Naive thymus-derived CD8-positive, alpha-beta T cell (primary cell): ENCODE measurements around the gene SCN2A. TPM values are rescaled to one million over a fixed set of nuclear protein-coding genes. Genes with fewer than 3 reads are reported as not detected.
"Not testable (repeated sequence)": the region's sequence is repeated elsewhere in the genome, so short reads cannot be mapped to it uniquely, and the experiment has no call there.

Experiments used
- ATAC-seq, 2 donors: fragments of 150-1000 bp; cut with Tn5 transposase in 1 of 2; sonication (Bioruptor Pico), chemical (Tn5 transposase) in 1 of 2; 1 replicate in 1 of 2; 2 replicates in 1 of 2; pipeline ENCODE4 v1.10.0; 2021; ENCODE audit warnings: mild to moderate bottlenecking in 2 of 2, moderate library complexity in 2 of 2
- POLR2A ChIA-PET: fragments of 350-600 bp; sonication (Branson Sonifier 250); formaldehyde crosslinking; loops from one replicate; lab custom pipeline; 2021; ENCODE audit warnings: antibody characterized with exemption; lab: Charles Lee
- DNase-seq, 10 donors: peaks; one replicate each; pipeline versions ENCODE4 v3.0.0 to v3.0.0-alpha.2; 2020 to 2022
- H3K27ac Mint-ChIP-seq, 10 donors: one replicate each; pipeline ENCODE4 v1.8.0; 2020 to 2022; ENCODE audit warnings: mild to moderate bottlenecking in 10 of 10, mixed read lengths in 10 of 10, moderate library complexity in 4 of 10, inconsistent platforms in 1 of 10
- H3K27me3 Mint-ChIP-seq, 5 donors: one replicate each; pipeline ENCODE4 v1.8.0; 2021 to 2022; ENCODE audit warnings: mixed read lengths in 5 of 5
- H3K36me3 Mint-ChIP-seq, 3 donors: one replicate each; pipeline ENCODE4 v1.8.0; 2020 to 2022; ENCODE audit warnings: mixed read lengths in 3 of 3, mild to moderate bottlenecking in 2 of 3, inconsistent platforms in 1 of 3
- H3K4me1 Mint-ChIP-seq, 4 donors: one replicate each; pipeline ENCODE4 v1.8.0; 2021 to 2022; ENCODE audit warnings: mixed read lengths in 4 of 4
- H3K4me3 Mint-ChIP-seq, 10 donors: one replicate each; pipeline ENCODE4 v1.8.0; 2020 to 2022; ENCODE audit warnings: mild to moderate bottlenecking in 10 of 10, mixed read lengths in 10 of 10, moderate library complexity in 6 of 10, inconsistent platforms in 1 of 10
- H3K9me3 Mint-ChIP-seq, 9 donors: one replicate each; pipeline ENCODE4 v1.8.0; 2020 to 2022; ENCODE audit warnings: mixed read lengths in 9 of 9, mild to moderate bottlenecking in 3 of 9, inconsistent platforms in 1 of 9, moderate library complexity in 1 of 9
- polyA plus RNA-seq, 3 donors: library from polyadenylated mRNA; unstranded; fragments of 300-500 nt; fragmentation: Illumina TruSeq; gene quantifications; one replicate each; pipeline ENCODE4 v1.2.3, GENCODE V29; 2021
- total RNA-seq, 8 experiments: library from RNA in 2 of 8; stranded (reverse) in 2 of 8; gene quantifications; one replicate each; pipeline ENCODE4 v1.2.3 and lab custom pipeline; 2021 to 2026

The SCN2A gene
- total and polyA plus RNA-seq, 5 experiments from 2014 or later: not detected

- Mint-ChIP-seq H3K36me3 (no peaks in the 10 kb centered on the region), H3K27ac (no peak overlapping the region), H3K27me3 (peaks cover 0 to 3% (median 0%) of the 10 kb centered on the region in 5 donors), H3K4me1 (no peaks in the 10 kb centered on the region), H3K9me3 (no peaks in the 10 kb centered on the region), H3K4me3 (no peak overlapping the region)
- DNase-seq (no peak), ATAC-seq (no peak)
- POLR2A ChIA-PET: interaction anchor here (0.6 kb wide), 1 partner anchor 9 kb away, joined by 4 read pairs; no protein-coding TSS in a partner anchor
Measured at GRCh38 chr2:165369131-165369897, 130.1 kb downstream of the SCN2A start.

GRCh38 chr2:165369898-165370296 is 130.7 kb downstream of the SCN2A start:
- Mint-ChIP-seq H3K27me3 (peaks cover 0 to 3% (median 0%) of the 10 kb centered on the region in 5 donors), H3K4me1 (no peaks in the 10 kb centered on the region), H3K9me3 (no peaks in the 10 kb centered on the region), H3K36me3 (no peaks in the 10 kb centered on the region), H3K4me3 (no peak overlapping the region), H3K27ac (no peak overlapping the region)
- POLR2A ChIA-PET: interaction anchor here (0.6 kb wide), 1 partner anchor 8 kb away, joined by 4 read pairs; no protein-coding TSS in a partner anchor
- DNase-seq (no peak), ATAC-seq (no peak)

GRCh38 chr2:165371356-165371755 is 132.1 kb downstream of the SCN2A start:
- peaks cover 0 to 3% (median 0%) of the 10 kb centered on the region in 5 donors for H3K27me3 Mint-ChIP-seq
- no peaks in the 10 kb centered on the region for H3K9me3 Mint-ChIP-seq
- no peak for DNase-seq

GRCh38 chr2:165373278-165374010 is 134.2 kb downstream of the SCN2A start:
- H3K27ac Mint-ChIP-seq: no peak overlapping the region
- peaks cover 0 to under 1% (median 0%) of the 10 kb centered on the region in 5 donors for H3K27me3 Mint-ChIP-seq
- H3K9me3 Mint-ChIP-seq: no peaks in the 10 kb centered on the region
- no peak for ATAC-seq
- no peak overlapping the region for H3K4me3 Mint-ChIP-seq
- H3K36me3 Mint-ChIP-seq: no peaks in the 10 kb centered on the region
- no peak for DNase-seq
- POLR2A ChIA-PET: no interaction called here
- H3K4me1 Mint-ChIP-seq: no peaks in the 10 kb centered on the region

More at GRCh38 chr2:165371356-165371755, 132.1 kb downstream of the SCN2A start:
- POLR2A ChIA-PET: no interaction called here
- H3K36me3 Mint-ChIP-seq: no peaks in the 10 kb centered on the region
- no peak for ATAC-seq
- no peak overlapping the region for H3K27ac Mint-ChIP-seq
- H3K4me1 Mint-ChIP-seq: no peaks in the 10 kb centered on the region
- H3K4me3 Mint-ChIP-seq: no peak overlapping the region

GRCh38 chr2:165376571-165376975 is 137.4 kb downstream of the SCN2A start:
- H3K9me3 Mint-ChIP-seq: no peaks in the 10 kb centered on the region
- no peaks in the 10 kb centered on the region for H3K36me3 Mint-ChIP-seq
- H3K27me3 Mint-ChIP-seq: peaks cover 0 to 3% (median 0%) of the 10 kb centered on the region in 5 donors
- POLR2A ChIA-PET: no interaction called here
- H3K27ac Mint-ChIP-seq: no peak overlapping the region
- no peak for ATAC-seq
- no peak for DNase-seq
- no peak overlapping the region for H3K4me3 Mint-ChIP-seq
- no peaks in the 10 kb centered on the region for H3K4me1 Mint-ChIP-seq

GRCh38 chr2:165382362-165382761 is 143.1 kb downstream of the SCN2A start:
- Mint-ChIP-seq H3K27me3 (peaks cover 0 to 6% (median 3%) of the 10 kb centered on the region in 5 donors), H3K36me3 (no peaks in the 10 kb centered on the region), H3K4me1 (no peaks in the 10 kb centered on the region), H3K4me3 (no peak overlapping the region), H3K27ac (no peak overlapping the region), H3K9me3 (no peaks in the 10 kb centered on the region)
- no peak for ATAC-seq
- POLR2A ChIA-PET: no interaction called here
- DNase-seq: no peak

- no peaks in the 10 kb centered on the region for H3K9me3 Mint-ChIP-seq
- no peak overlapping the region for H3K27ac Mint-ChIP-seq
- no peaks in the 10 kb centered on the region for H3K36me3 Mint-ChIP-seq
- no peak for ATAC-seq
- no peaks in the 10 kb centered on the region for H3K4me1 Mint-ChIP-seq
- no peak overlapping the region for H3K4me3 Mint-ChIP-seq
- no peak for DNase-seq
- POLR2A ChIA-PET: no interaction called here
- peaks cover under 1 to 9% (median 6%) of the 10 kb centered on the region in 5 donors for H3K27me3 Mint-ChIP-seq
Measured at GRCh38 chr2:165390875-165391274, 151.7 kb downstream of the SCN2A start.

GRCh38 chr2:165391791-165392190 is 152.6 kb downstream of the SCN2A start:
- H3K4me1 Mint-ChIP-seq: no peaks in the 10 kb centered on the region
- H3K4me3 Mint-ChIP-seq: no peak overlapping the region
- no peak overlapping the region for H3K27ac Mint-ChIP-seq
- no peaks in the 10 kb centered on the region for H3K9me3 Mint-ChIP-seq
- DNase-seq: no peak
- no peak for ATAC-seq
- POLR2A ChIA-PET: no interaction called here
- H3K27me3 Mint-ChIP-seq: peaks cover 3 to 9% (median 6%) of the 10 kb centered on the region in 5 donors
- no peaks in the 10 kb centered on the region for H3K36me3 Mint-ChIP-seq

GRCh38 chr2:165398603-165399002 is 159.4 kb downstream of the SCN2A start:
- H3K36me3 Mint-ChIP-seq, DNase-seq, H3K4me3 Mint-ChIP-seq, H3K4me1 Mint-ChIP-seq, ATAC-seq, H3K9me3 Mint-ChIP-seq, POLR2A ChIA-PET: not testable (repeated sequence)
- peak overlapping the region in 1 of 10 donors; percentile 34 for H3K27ac Mint-ChIP-seq
- H3K27me3 Mint-ChIP-seq: peaks cover 2 to 35% (median 6%) of the 10 kb centered on the region in 5 donors

GRCh38 chr2:165401285-165401852 is 162.2 kb downstream of the SCN2A start:
- POLR2A ChIA-PET: no interaction called here
- Mint-ChIP-seq H3K27me3 (peaks cover 5 to 44% (median 7%) of the 10 kb centered on the region in 5 donors), H3K4me1 (no peaks in the 10 kb centered on the region), H3K36me3 (no peaks in the 10 kb centered on the region), H3K27ac (no peak overlapping the region), H3K4me3 (no peak overlapping the region), H3K9me3 (no peaks in the 10 kb centered on the region)
- ATAC-seq (no peak), DNase-seq (peak in 4 of 10 donors; percentile 4 to 45 (median 41))

GRCh38 chr2:165402162-165402561 is 162.9 kb downstream of the SCN2A start:
- H3K27me3 Mint-ChIP-seq: peaks cover 5 to 44% (median 10%) of the 10 kb centered on the region in 5 donors
- H3K9me3 Mint-ChIP-seq: no peaks in the 10 kb centered on the region
- ATAC-seq: no peak
- no peak overlapping the region for H3K27ac Mint-ChIP-seq
- DNase-seq: no peak
- no peaks in the 10 kb centered on the region for H3K36me3 Mint-ChIP-seq
- H3K4me3 Mint-ChIP-seq: no peak overlapping the region
- no peaks in the 10 kb centered on the region for H3K4me1 Mint-ChIP-seq
- POLR2A ChIA-PET: no interaction called here

- POLR2A ChIA-PET: no interaction called here
- Mint-ChIP-seq H3K4me3 (no peak overlapping the region), H3K27ac (no peak overlapping the region), H3K27me3 (peaks cover 2 to 38% (median 11%) of the 10 kb centered on the region in 5 donors), H3K4me1 (no peaks in the 10 kb centered on the region), H3K36me3 (no peaks in the 10 kb centered on the region), H3K9me3 (no peaks in the 10 kb centered on the region)
- DNase-seq (no peak), ATAC-seq (no peak)
Measured at GRCh38 chr2:165406173-165406572, 167.0 kb downstream of the SCN2A start.

- POLR2A ChIA-PET: no interaction called here
- H3K4me3 Mint-ChIP-seq: no peak overlapping the region
- ATAC-seq (no peak), DNase-seq (no peak)
- no peaks in the 10 kb centered on the region for H3K9me3 Mint-ChIP-seq
- no peak overlapping the region for H3K27ac Mint-ChIP-seq
- no peaks in the 10 kb centered on the region for H3K36me3 Mint-ChIP-seq
- H3K4me1 Mint-ChIP-seq: no peaks in the 10 kb centered on the region
- H3K27me3 Mint-ChIP-seq: peaks cover 2 to 26% (median 11%) of the 10 kb centered on the region in 5 donors
Measured at GRCh38 chr2:165407466-165407865, 168.3 kb downstream of the SCN2A start.
